Spleen (tissue), 11 donors: ENCODE results near the gene NPAS2. TPM values are rescaled to one million over a fixed set of nuclear protein-coding genes. Genes with fewer than 3 reads are reported as not detected.

Source experiments
- DNase-seq: peaks from one replicate; pipeline ENCODE4 v3.0.0-alpha.2; 2020
- H3K27ac ChIP-seq, 8 donors: fragments of 200-600 bp; sonication (generic) in 7 of 8; 1 replicate in 4 of 8; 2 replicates in 4 of 8; pipeline versions ENCODE4 v1.5.0 to v1.8.0; 2016 to 2021; ENCODE audit warnings: inconsistent platforms in 4 of 8, mild to moderate bottlenecking in 4 of 8, moderate library complexity in 1 of 8
- H3K27me3 ChIP-seq, 7 donors: fragments of 200-600 bp; sonication (generic) in 6 of 7; replicated peaks in 1 of 7; 1 replicate in 4 of 7; 2 replicates in 3 of 7; pipeline versions ENCODE4 v1.5.0 to v1.8.0; 2016 to 2021; ENCODE audit warnings: inconsistent platforms in 3 of 7, mild to moderate bottlenecking in 1 of 7
- H3K36me3 ChIP-seq, 6 donors: fragments of 200-600 bp; sonication (generic) in 5 of 6; 1 replicate in 4 of 6; 2 replicates in 2 of 6; pipeline versions ENCODE4 v1.5.0 to v1.8.0; 2016 to 2021; ENCODE audit warnings: inconsistent platforms in 2 of 6
- H3K4me1 ChIP-seq, 6 donors: fragments of 200-600 bp; sonication (generic) in 5 of 6; 1 replicate in 3 of 6; 2 replicates in 3 of 6; pipeline versions ENCODE4 v1.5.0 to v1.8.0; 2016 to 2021; ENCODE audit warnings: inconsistent platforms in 3 of 6
- H3K4me3 ChIP-seq, 8 donors: fragments of 200-600 bp; sonication (generic) in 7 of 8; 1 replicate in 4 of 8; 2 replicates in 4 of 8; pipeline versions ENCODE4 v1.5.0 to v1.8.0; 2016 to 2021; ENCODE audit warnings: inconsistent platforms in 4 of 8, mild to moderate bottlenecking in 4 of 8, moderate library complexity in 2 of 8
- H3K9me3 ChIP-seq, 8 donors: fragments of 200-600 bp; sonication (generic) in 7 of 8; 1 replicate in 4 of 8; 2 replicates in 4 of 8; pipeline versions ENCODE4 v1.5.0 to v1.8.0; 2016 to 2021; ENCODE audit warnings: inconsistent platforms in 4 of 8
- CTCF ChIP-seq, 11 experiments: fragments of 200-600 bp in 7 of 11; fragments of 450-650 bp in 4 of 11; sonication (generic) in 4 of 11; IDR thresholded peaks in 8 of 11; conservative IDR thresholded peaks in 3 of 11; 1 replicate in 7 of 11; 2 replicates in 4 of 11; pipeline versions ENCODE4 v1.4.0 to v1.8.0; 2016 to 2021; ENCODE audit warnings: antibody characterized with exemption in 11 of 11, inconsistent platforms in 4 of 11, mild to moderate bottlenecking in 1 of 11
- POLR2A ChIP-seq, 3 donors: fragments of 450-650 bp; IDR thresholded peaks; one replicate each; pipeline ENCODE4 v1.5.1; 2017; ENCODE audit warnings: antibody characterized with exemption in 3 of 3, mild to moderate bottlenecking in 1 of 3
- POLR2AphosphoS5 ChIP-seq, 3 donors: sonication (generic); formaldehyde crosslinking; IDR thresholded peaks; one replicate each; pipeline ENCODE4 v1.5.1; 2017; ENCODE audit warnings: antibody characterized with exemption in 3 of 3
- WGBS, 5 donors: extraction: QIAGEN DNeasy Blood & Tissue Kit in 3 of 5; methylation state at CpG; one replicate each; pipeline versions ENCODE4 v1.1.5 to v1.1.7; 2013 to 2018; 5-methylcytosine and 5-hydroxymethylcytosine counted together
- intact Hi-C: fragments of 100-400 bp; cut with DNase I; formaldehyde crosslinking; loops from one replicate; pipeline ENCODE4 v1.15.0; 2023; ENCODE audit warnings: low total_unique reads
- polyA plus RNA-seq, 3 donors: library from polyadenylated mRNA; stranded (reverse); fragments of 200-250 nt; gene quantifications; one replicate each; pipeline ENCODE4 v1.2.1, GENCODE V29; 2013
- total RNA-seq, 7 donors: library from RNA; depleted of rRNA in 3 of 7; stranded (reverse); fragments of >200 nt in 3 of 7; fragmentation: NEBNext Ultra II Directional in 4 of 7; extraction: Animal tissue kit (Norgen Biotek cat#: 25700) in 4 of 7; gene quantifications; one replicate each; pipeline versions ENCODE4 v1.1.0 to v1.2.1, GENCODE V29; 2016 to 2021
- donor health status: healthy with polysubstance abuse.
- donor health status: DM: no; HTN: no; CAD: no; lungs with moderate emphysema.
- donor health status: DM: no; HTN: no; CAD: no.
- donor health status: Bipolar disorder and iron deficiency.
- donor health status: healthy.
- donor health status: DM: no; HTN: no; CAD: no.
- donor health status: DM: yes; HTN: yes; CAD: no.

Gene NPAS2
- total and polyA plus RNA-seq, 10 donors = 2.4 to 24.1 (median 8.4) TPM

GRCh38 chr2:100956081-100956480 lies 136.1 kb downstream of the NPAS2 start:
- no peak for TF ChIP-seq CTCF (IDR thresholded peaks at IDR 0.05 in 8 of 11, conservative IDR thresholded peaks at IDR 0.05 in 3 of 11)
- no peak for TF ChIP-seq POLR2AphosphoS5 (IDR thresholded peaks at IDR 0.05)
- TF ChIP-seq POLR2A (IDR thresholded peaks at IDR 0.05) = no peak
- Histone ChIP-seq H3K9me3 (no peaks in the 10 kb centered on the region), H3K4me3 (no peak overlapping the region), H3K27me3 (no peaks in the 10 kb centered on the region), H3K27ac (no peak overlapping the region), H3K4me1 (peaks cover 0 to 4% (median 0%) of the 10 kb centered on the region in 6 donors), H3K36me3 (no peaks in the 10 kb centered on the region)
- DNase-seq = peak; percentile 40
- 93 to 99% (median 97%) methylated on average over 5 of the region's 5 CpGs for WGBS, 5 donors
- intact Hi-C loops = no loop called here

- Histone ChIP-seq H3K4me3 (no peak overlapping the region), H3K36me3 (no peaks in the 10 kb centered on the region), H3K9me3 (no peaks in the 10 kb centered on the region), H3K27me3 (no peaks in the 10 kb centered on the region), H3K27ac (no peak overlapping the region), H3K4me1 (peaks cover 0 to 4% (median 0%) of the 10 kb centered on the region in 6 donors)
- no peak for TF ChIP-seq POLR2A (IDR thresholded peaks at IDR 0.05)
- TF ChIP-seq POLR2AphosphoS5 (IDR thresholded peaks at IDR 0.05) = no peak
- TF ChIP-seq CTCF (IDR thresholded peaks at IDR 0.05 in 8 of 11, conservative IDR thresholded peaks at IDR 0.05 in 3 of 11) = no peak
- intact Hi-C loops = no loop called here
- WGBS, 5 donors = 74 to 85% (median 82%) methylated on average over 16 of the region's 16 CpGs
- peak; percentile 24 for DNase-seq
Observed at GRCh38 chr2:100957996-100958653, 138.2 kb downstream of the NPAS2 start.

GRCh38 chr2:100959225-100959880 lies 139.4 kb downstream of the NPAS2 start:
- H3K9me3 ChIP-seq = no peaks in the 10 kb centered on the region
- 45 to 48% (median 46%) methylated on average over 6 of the region's 6 CpGs for WGBS, 5 donors
- H3K4me1 ChIP-seq = peaks cover 0 to 4% (median 0%) of the 10 kb centered on the region in 6 donors
- no peaks in the 10 kb centered on the region for H3K27me3 ChIP-seq
- H3K36me3 ChIP-seq = no peaks in the 10 kb centered on the region
- H3K27ac ChIP-seq = no peak overlapping the region
- intact Hi-C loops = no loop called here
- H3K4me3 ChIP-seq = no peak overlapping the region
- TF ChIP-seq POLR2A (IDR thresholded peaks at IDR 0.05) = no peak
- TF ChIP-seq POLR2AphosphoS5 (IDR thresholded peaks at IDR 0.05) = no peak
- no peak for TF ChIP-seq CTCF (IDR thresholded peaks at IDR 0.05 in 8 of 11, conservative IDR thresholded peaks at IDR 0.05 in 3 of 11)
- no peak for DNase-seq

- DNase-seq = no peak
- H3K36me3 ChIP-seq = no peaks in the 10 kb centered on the region
- no peaks in the 10 kb centered on the region for H3K27me3 ChIP-seq
- 84 to 94% (median 92%) methylated on average over 4 of the region's 4 CpGs for WGBS, 5 donors
- intact Hi-C loops = no loop called here
- TF ChIP-seq POLR2AphosphoS5 (IDR thresholded peaks at IDR 0.05) (no peak), POLR2A (IDR thresholded peaks at IDR 0.05) (no peak), CTCF (IDR thresholded peaks at IDR 0.05 in 8 of 11, conservative IDR thresholded peaks at IDR 0.05 in 3 of 11) (no peak)
- no peak overlapping the region for H3K27ac ChIP-seq
- H3K4me3 ChIP-seq = no peak overlapping the region
- H3K9me3 ChIP-seq = no peaks in the 10 kb centered on the region
- H3K4me1 ChIP-seq = peaks cover 0 to 4% (median 0%) of the 10 kb centered on the region in 6 donors
Observed at GRCh38 chr2:100960688-100961087, 140.7 kb downstream of the NPAS2 start.
